AG09319 (cell line): Measurements from ENCODE around the gene AKAP3.

ENCODE experiments used
- DNase-seq: peaks from one replicate; pipeline ENCODE4 v3.0.0-alpha.2; 2010; ENCODE audit warnings: low read depth; ENCODE audit errors: extremely low read depth
- TF ChIP-seq, protein P1 (sequence below): IDR thresholded peaks from 2 replicates; pipeline ENCODE4 v1.5.1; 2011; ENCODE audit warnings: low read depth, mild to moderate bottlenecking, inconsistent platforms, low read length, moderate library complexity

AKAP3 gene

GRCh38 chr12:4628406-4628805 lies 20.4 kb downstream of the AKAP3 start:
- DNase-seq = no peak

DNA sequence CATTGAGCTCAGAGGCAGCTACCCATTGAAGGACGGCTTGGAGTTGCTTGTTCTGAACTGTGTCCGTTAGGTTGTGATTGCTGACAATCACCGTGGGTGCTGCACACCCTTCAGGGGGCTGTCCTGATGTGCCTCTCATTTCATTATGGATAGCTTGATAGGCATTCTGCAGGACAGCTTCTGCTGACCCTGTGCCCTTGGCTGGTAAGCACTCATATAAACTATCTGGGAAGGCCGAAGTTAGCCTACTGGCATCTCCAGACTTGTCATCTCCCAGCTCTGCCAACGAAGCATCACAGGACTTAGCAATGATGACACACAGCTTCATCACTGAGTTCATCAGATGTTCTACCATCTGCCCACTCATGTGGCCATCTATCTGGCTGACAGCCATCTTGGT lies 22.3 kb downstream of the AKAP3 start:
- no peak for DNase-seq
- TF ChIP-seq, protein P1, sequence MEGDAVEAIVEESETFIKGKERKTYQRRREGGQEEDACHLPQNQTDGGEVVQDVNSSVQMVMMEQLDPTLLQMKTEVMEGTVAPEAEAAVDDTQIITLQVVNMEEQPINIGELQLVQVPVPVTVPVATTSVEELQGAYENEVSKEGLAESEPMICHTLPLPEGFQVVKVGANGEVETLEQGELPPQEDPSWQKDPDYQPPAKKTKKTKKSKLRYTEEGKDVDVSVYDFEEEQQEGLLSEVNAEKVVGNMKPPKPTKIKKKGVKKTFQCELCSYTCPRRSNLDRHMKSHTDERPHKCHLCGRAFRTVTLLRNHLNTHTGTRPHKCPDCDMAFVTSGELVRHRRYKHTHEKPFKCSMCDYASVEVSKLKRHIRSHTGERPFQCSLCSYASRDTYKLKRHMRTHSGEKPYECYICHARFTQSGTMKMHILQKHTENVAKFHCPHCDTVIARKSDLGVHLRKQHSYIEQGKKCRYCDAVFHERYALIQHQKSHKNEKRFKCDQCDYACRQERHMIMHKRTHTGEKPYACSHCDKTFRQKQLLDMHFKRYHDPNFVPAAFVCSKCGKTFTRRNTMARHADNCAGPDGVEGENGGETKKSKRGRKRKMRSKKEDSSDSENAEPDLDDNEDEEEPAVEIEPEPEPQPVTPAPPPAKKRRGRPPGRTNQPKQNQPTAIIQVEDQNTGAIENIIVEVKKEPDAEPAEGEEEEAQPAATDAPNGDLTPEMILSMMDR = no peak

More at GRCh38 chr12:4628406-4628805, 20.4 kb downstream of the AKAP3 start:
- TF ChIP-seq, protein P1 = no peak

DNA sequence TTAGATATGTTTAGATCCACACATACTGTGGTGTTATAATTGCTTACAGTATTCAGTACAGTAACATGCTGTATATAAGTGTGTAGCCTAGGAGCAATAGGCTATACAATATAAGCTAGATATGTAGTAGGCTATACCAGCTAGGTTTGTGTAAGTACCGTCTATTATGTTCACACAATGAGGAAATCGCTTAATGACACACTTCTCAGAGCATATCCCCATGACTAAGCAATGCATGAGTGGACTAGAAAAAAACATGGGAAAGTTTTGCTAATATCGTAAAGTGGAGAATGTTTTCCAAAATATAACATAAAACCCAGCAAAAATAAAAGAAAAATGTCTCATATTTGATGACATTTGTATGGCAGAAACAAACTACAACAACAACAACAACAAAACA lies 27.3 kb downstream of the AKAP3 start:
- TF ChIP-seq, protein P1 = no peak
- DNase-seq = no peak

- TF ChIP-seq, protein P1 = no peak
- no peak for DNase-seq
Observed at GRCh38 chr12:4615667-4616066, 33.2 kb downstream of the AKAP3 start.

DNA sequence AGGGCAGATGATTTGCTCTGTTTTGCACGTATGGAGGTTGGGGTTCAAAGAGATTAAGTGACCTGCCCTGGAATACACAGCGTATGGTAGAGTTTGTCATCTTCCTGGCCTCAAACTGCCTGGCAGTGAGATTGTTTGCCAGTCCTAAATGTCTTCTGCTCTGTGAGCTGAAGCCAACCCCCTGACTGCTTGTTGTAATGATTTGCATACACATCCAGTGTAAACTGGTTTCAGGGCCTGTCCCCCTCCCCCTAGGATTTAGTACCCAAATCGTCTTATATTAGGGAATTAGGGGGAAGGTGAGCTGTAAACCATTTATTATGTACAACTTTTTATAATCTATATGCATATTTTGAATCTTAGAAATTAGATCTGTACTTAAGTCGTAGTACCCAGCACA lies 38.4 kb downstream of the AKAP3 start:
- TF ChIP-seq, protein P1 = no peak
- DNase-seq = no peak

DNA sequence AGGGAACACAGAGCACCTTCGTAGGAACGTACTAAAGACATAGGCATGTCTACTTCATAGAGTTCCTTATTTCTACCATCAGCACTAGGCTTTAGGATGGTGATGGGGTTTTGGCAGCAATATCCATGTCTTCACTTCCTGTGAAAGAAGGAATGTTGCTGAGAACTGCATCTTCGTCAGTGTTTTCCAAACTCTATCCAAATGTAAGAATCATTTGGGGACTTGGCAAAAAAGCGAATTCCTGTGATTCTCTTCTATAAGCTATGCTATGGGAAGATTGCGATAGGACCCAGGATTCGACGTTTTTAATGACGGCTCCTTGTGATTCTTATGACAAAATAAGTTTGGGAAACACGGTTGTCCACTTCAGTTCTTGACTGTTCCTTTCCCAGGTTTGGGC lies 39.8 kb downstream of the AKAP3 start:
- no peak for DNase-seq
- TF ChIP-seq, protein P1 = no peak

- DNase-seq = no peak
- TF ChIP-seq, protein P1 = no peak
Observed at GRCh38 chr12:4607056-4607455, 41.8 kb downstream of the AKAP3 start.
